GM12874 (cell line): ENCODE measurements around the gene UGT1A9.

Experiments used
- CTCF ChIP-seq: IDR thresholded peaks from 2 replicates; pipeline ENCODE4 v1.5.1; 2011; ENCODE audit warnings: low read depth, mild to moderate bottlenecking, control low read depth, low read length, moderate library complexity; ENCODE audit not compliant: insufficient read depth

UGT1A9 gene

GRCh38 chr2:233691443-233692433 lies 20.0 kb downstream of the UGT1A9 start:
- no peak for TF ChIP-seq CTCF

- no peak for TF ChIP-seq CTCF
These were observed 20.9 kb downstream of the UGT1A9 start, which contains the start of gene UGT1A6 for GRCh38 chr2:233692648-233693047. UGT1A6 (plus strand) TSS chr2:233692890; CDS start chr2:233693005, 115 bp downstream.

GRCh38 chr2:233693963-233694362 lies 22.3 kb downstream of the UGT1A9 start:
- no peak for TF ChIP-seq CTCF

- no peak for TF ChIP-seq CTCF
These were observed 27.0 kb downstream of the UGT1A9 start for GRCh38 chr2:233698740-233699139.

- no peak for TF ChIP-seq CTCF
These were observed 27.8 kb downstream of the UGT1A9 start for GRCh38 chr2:233699424-233700027.

GRCh38 chr2:233700028-233700635 lies 28.4 kb downstream of the UGT1A9 start:
- no peak for TF ChIP-seq CTCF

- no peak for TF ChIP-seq CTCF
These were observed 30.5 kb downstream of the UGT1A9 start for GRCh38 chr2:233702238-233702637.
